NK-92 (cell line): Measurements from ENCODE around the gene PPM1M.
A peak's percentile ranks its signal among the peaks of the same experiment; 100 is the strongest.

Experiments
- DNase-seq: peaks from one replicate; lab custom pipeline; 2025; ENCODE audit not compliant: unreplicated experiment; lab: John Stamatoyannopoulos, UW

The PPM1M gene

GRCh38 chr3:52245322-52246263 is at the start of gene PPM1M:
Gene PPM1M, plus strand, starts transcription at chr3:52245759. Its CDS starts 66 bp downstream, at chr3:52245825.
- DNase-seq = no peak

- no peak for DNase-seq
Observed at GRCh38 chr3:52195823-52196331, 49.7 kb upstream of the PPM1M start.

- no peak for DNase-seq
Observed at GRCh38 chr3:52196977-52197376, 48.6 kb upstream of the PPM1M start.

GRCh38 chr3:52197499-52197841 is 48.1 kb upstream of the PPM1M start:
- DNase-seq = no peak

- DNase-seq = peak; percentile 75
Observed at GRCh38 chr3:52197842-52198625, 47.5 kb upstream of the PPM1M start, which contains the start of gene ALAS1. Gene ALAS1, plus strand, starts transcription at chr3:52198160. Its CDS starts 1,082 bp downstream, at chr3:52199242.

- DNase-seq = no peak
Observed at GRCh38 chr3:52198643-52199608, 46.6 kb upstream of the PPM1M start.

GRCh38 chr3:52200981-52201679 is 44.4 kb upstream of the PPM1M start:
- no peak for DNase-seq

GRCh38 chr3:52202384-52203077 is 43.0 kb upstream of the PPM1M start:
- no peak for DNase-seq

GRCh38 chr3:52203701-52204100 is 41.9 kb upstream of the PPM1M start:
- no peak for DNase-seq

GRCh38 chr3:52204337-52205073 is 41.1 kb upstream of the PPM1M start:
- no peak for DNase-seq

- no peak for DNase-seq
Observed at GRCh38 chr3:52205727-52206372, 39.7 kb upstream of the PPM1M start.

GRCh38 chr3:52208556-52208955 is 37.0 kb upstream of the PPM1M start:
- no peak for DNase-seq

GRCh38 chr3:52210037-52210436 is 35.5 kb upstream of the PPM1M start:
- no peak for DNase-seq

GRCh38 chr3:52210550-52211046 is 35.0 kb upstream of the PPM1M start:
- no peak for DNase-seq

GRCh38 chr3:52211268-52211891 is 34.2 kb upstream of the PPM1M start:
- DNase-seq = no peak

- DNase-seq = no peak
Observed at GRCh38 chr3:52213005-52213404, 32.6 kb upstream of the PPM1M start.

- DNase-seq = no peak
Observed at GRCh38 chr3:52213901-52214300, 31.7 kb upstream of the PPM1M start.

GRCh38 chr3:52215351-52215750 is 30.2 kb upstream of the PPM1M start:
- no peak for DNase-seq
